NCI-H2171 (cell line): Measurements from ENCODE around the gene TRPC6.

Source experiments
- DNase-seq: peaks from one replicate; lab custom pipeline; 2025; lab: John Stamatoyannopoulos, UW

TRPC6 gene

GRCh38 chr11:101583251-101584128, at the start of gene TRPC6:
Gene TRPC6 (minus strand): TSS chr11:101584007. CDS start chr11:101583503, 504 bp downstream.
- no peak for DNase-seq

DNA sequence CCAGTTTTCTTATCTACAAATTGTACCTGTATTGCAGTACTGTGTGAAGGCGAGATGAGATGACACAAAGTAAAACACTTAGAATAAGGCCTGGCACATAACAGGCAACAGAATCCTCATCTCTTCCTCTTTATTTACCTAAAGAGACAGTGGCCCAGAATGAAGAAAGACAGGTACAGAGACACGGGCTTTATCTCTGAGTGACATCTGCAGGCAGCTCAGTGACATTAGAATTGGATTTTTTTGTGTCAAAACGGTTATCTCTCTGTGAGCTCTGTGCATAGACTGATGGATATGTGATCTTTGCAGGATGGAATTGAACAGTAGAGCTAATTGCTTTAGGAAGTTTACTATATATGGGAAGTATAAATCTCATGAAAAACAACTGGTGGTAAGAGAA, 36.2 kb upstream of the TRPC6 start:
- no peak for DNase-seq

GRCh38 chr11:101618709-101619108, 34.9 kb upstream of the TRPC6 start:
- DNase-seq = no peak

- no peak for DNase-seq
Measured at GRCh38 chr11:101617735-101618332, 34.0 kb upstream of the TRPC6 start.

GRCh38 chr11:101612481-101612880, 28.7 kb upstream of the TRPC6 start:
- no peak for DNase-seq

DNA sequence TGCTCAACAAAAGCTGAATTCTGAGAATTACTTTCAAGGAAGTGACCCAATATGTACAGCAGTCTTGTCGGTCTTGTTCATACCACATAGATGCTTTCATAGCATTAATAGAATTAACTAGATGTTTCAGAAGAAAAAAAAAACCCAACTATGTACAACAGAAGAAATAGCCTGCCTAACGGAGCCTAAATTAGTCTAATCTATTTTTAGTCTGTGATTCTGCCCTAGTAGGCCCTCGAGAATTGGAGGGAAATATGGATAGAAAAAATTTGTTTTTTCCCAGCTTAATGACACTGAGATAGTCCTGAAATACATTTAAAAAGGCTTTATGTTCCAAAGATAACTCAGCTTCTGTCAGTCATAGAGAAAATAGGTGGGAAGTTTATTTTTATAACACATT, 17.1 kb upstream of the TRPC6 start:
- DNase-seq = no peak

- DNase-seq = no peak
Measured at GRCh38 chr11:101586965-101587364, 3.2 kb upstream of the TRPC6 start.

DNA sequence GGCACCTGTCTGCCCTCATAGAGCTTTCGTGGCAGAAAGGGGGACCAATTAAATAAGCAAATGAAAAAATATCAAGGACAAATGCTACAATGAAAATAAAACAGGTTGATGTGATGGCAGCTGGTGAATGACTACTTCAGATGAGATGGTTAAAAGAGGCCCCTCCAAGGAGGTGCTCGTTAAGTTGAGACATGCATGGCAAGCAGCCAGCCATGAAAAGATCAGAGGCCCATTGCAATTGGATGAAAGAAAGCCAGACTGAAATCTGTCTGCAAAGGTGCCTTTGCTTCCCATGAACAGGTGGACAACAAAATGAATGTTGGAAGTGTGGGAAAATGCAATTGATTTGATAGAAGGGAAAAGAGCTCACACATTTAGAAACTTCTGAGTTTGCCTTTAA, 848 bp upstream of the TRPC6 start:
- DNase-seq = no peak

DNA sequence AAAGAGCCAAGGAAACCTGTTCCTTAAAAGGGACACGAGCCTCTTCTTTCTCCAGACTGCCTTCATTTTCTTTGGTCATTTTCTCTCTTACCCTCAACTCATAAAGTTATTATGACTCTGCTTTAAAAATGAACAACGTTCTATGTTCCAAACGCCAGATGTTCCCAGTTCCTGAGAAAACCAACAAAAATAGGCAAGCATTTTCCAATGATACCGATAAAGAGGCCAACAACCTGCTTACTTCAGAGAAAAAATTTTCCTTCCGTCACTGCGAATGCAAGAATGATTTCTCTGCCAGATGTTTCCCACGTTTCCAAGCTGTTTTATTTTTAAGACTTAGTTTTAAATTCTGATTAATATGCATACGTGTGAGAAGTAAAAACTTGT, 315 bp upstream of the TRPC6 start:
- DNase-seq = no peak

GRCh38 chr11:101582989-101583250, 887 bp downstream of the TRPC6 start:
- no peak for DNase-seq

GRCh38 chr11:101582236-101582988, 1.4 kb downstream of the TRPC6 start:
- DNase-seq = no peak

DNA sequence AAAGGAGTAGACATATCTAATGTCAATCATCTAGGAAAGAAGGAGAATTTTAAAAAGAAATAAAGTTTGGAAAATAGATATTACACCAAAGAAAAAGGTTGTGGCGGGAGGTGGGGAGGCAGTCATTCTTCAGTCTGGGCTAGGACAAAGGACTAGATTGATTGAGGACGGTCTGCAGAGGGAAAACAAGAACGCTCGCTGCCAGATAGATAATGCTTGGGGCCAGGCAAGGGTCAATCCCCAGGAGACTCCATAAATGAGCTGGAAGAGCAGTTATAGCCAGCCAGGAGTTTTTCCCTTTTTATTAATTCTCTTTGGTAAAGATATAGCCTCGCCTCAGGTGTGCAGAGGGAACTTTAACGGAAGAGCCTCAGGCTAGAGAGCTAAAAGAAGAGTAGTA, 6.3 kb downstream of the TRPC6 start:
- DNase-seq = no peak

DNA sequence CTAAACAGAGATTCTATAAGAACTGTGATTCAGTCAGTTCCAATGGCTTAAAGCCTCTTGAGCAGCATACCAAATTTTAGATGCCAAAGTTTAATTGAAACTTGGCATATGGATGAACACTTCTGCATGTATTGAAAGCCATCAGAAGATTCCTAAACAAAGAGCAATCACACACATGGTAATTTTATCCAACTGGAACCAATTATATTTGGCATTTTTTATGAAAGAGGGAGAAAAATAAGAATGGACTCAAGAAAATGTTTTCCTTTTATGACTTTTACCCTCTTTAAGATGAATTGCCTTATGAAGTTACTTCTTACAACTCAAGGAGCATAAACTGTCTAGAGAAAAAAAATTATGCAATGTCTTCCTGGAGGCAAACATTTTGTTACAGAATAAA, 7.4 kb downstream of the TRPC6 start:
- DNase-seq = no peak

DNA sequence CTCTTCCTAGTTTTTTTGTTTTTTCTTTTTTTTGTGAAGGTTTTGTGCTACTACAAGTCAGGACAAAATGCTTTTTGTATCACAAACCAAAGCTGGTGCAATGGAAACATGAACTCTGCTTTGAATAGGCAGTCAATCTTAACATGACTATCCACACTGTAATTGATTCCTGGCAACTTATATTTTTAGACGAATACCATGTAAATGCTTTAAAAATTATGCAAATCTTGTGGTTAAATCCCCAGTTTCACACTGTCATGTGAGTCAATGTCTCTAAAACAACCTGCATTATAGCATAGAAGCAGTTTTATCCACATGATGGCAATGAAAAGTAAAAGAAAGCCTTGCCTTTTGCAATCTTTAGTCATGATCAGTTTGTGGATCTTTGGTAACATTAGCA, 8.9 kb downstream of the TRPC6 start:
- no peak for DNase-seq

- DNase-seq = no peak
Measured at GRCh38 chr11:101567071-101567470, 16.7 kb downstream of the TRPC6 start.

DNA sequence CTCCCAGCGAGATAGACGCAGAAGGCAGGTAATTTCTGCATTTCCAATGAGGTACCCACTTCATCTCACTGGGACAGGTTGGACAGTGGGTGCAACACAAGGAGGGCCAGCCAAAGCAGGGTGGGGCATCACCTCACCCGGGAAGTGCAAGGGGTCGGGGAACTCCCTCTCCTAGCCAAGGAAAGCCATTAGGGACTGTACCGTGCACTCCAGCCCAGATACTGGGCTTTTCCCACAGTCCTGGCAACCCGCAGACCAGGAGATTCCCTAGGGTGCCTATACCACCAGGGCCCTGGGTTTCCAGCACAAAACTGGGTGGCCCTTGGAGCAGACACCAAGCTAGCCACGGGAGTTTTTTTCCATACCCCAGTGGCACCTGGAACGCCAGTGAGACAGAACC, 17.2 kb downstream of the TRPC6 start:
- DNase-seq = no peak

DNA sequence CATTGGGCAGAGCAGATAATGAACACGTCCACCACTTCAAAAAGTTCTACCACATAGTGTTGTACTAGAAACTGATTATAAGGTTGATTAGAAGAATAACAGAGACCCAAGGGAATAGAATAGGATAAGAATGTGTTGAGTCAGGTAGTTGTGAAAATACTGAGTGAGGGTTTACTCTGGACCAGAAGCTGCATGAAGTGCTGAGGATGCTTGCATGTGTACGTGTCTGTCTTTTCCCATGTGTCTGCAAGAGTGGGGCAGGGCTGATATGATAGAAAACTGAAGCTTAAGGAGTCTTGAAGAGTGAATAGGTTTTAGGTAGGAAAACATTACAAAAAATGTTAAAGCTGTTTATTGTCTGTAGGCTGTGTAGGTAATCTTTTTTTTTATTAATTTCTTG, 20.6 kb downstream of the TRPC6 start:
- DNase-seq = no peak

GRCh38 chr11:101555366-101555765, 28.4 kb downstream of the TRPC6 start:
- DNase-seq = no peak

GRCh38 chr11:101553891-101554292, 29.9 kb downstream of the TRPC6 start:
- no peak for DNase-seq

- no peak for DNase-seq
Measured at GRCh38 chr11:101552888-101553287, 30.9 kb downstream of the TRPC6 start.

DNA sequence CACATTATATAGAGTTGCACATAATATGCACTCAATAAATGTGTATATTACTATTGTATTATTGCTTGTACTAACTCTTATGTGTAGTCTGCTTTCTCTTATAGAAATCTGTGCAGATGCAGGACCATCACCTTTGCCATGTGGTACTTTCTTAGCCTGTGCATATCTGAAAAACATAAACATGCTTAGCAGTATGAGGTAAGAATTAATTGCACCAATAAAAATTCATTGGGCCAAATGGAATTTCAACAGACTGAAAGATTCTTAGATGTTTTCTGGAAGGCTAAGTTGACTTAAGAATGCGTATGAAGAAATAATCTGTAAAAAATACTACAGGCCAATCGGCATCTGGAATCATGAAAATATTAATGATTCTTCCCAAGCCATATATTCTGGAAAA, 55.3 kb downstream of the TRPC6 start:
- DNase-seq = no peak

DNA sequence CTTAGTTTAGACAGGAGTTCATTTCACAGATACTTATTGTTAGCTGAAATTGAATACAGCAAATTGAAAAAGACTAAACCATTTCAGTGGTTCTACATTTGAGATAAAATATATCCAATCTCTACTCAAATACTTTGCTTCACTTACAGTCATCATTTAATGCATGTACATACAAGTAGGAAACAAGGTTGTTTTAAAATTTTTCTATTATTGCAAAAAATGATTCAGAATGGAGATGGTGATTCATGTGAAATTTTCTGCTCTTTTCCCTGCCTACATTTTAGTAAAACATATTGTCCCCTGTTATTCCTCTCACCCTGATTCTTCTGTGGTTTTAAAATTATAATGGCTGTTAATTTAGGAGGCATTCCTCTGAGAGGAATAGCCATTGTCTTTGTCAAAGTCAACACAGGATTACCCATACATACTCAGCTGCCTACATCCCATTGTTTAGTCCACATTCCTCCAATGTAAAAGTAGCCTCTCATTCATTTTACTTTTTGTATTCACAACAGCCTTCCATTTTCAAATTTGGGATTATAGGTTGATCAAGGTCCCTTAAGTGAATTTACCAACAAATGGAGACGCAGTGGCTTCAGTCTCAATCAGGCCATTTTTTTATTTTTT, 60.1 kb downstream of the TRPC6 start:
- no peak for DNase-seq

- no peak for DNase-seq
Measured at GRCh38 chr11:101523193-101523592, 60.6 kb downstream of the TRPC6 start.
